ENCODE measurements around the gene PRAMEF12.
"Not testable (repeated sequence)": the region's sequence is repeated elsewhere in the genome, so short reads cannot be mapped to it uniquely, and the experiment has no call there.

PRAMEF12 gene

GRCh38 chr1:12799730-12800129, 26.2 kb downstream of the PRAMEF12 start:
- TF ChIP-seq, protein P1, sequence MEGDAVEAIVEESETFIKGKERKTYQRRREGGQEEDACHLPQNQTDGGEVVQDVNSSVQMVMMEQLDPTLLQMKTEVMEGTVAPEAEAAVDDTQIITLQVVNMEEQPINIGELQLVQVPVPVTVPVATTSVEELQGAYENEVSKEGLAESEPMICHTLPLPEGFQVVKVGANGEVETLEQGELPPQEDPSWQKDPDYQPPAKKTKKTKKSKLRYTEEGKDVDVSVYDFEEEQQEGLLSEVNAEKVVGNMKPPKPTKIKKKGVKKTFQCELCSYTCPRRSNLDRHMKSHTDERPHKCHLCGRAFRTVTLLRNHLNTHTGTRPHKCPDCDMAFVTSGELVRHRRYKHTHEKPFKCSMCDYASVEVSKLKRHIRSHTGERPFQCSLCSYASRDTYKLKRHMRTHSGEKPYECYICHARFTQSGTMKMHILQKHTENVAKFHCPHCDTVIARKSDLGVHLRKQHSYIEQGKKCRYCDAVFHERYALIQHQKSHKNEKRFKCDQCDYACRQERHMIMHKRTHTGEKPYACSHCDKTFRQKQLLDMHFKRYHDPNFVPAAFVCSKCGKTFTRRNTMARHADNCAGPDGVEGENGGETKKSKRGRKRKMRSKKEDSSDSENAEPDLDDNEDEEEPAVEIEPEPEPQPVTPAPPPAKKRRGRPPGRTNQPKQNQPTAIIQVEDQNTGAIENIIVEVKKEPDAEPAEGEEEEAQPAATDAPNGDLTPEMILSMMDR (conservative IDR thresholded peaks at IDR 0.05; ENCODE audit: control insufficient read depth, insufficient read depth, low read depth, low read length) = no peak
- no peak overlapping the region for H3K4me3 ChIP-seq (ENCODE audit: control insufficient read depth, low read depth, low read length)
- DNase-seq (ENCODE audit: low read depth) = no peak

- TF ChIP-seq, protein P1 (conservative IDR thresholded peaks at IDR 0.05; ENCODE audit: control insufficient read depth, insufficient read depth, low read depth, low read length) = no peak
- H3K4me3 ChIP-seq (ENCODE audit: control insufficient read depth, low read depth, low read length) = no peak overlapping the region
- no peak for DNase-seq (ENCODE audit: low read depth)
Observed at GRCh38 chr1:12809933-12810332, 36.4 kb downstream of the PRAMEF12 start.

DNA sequence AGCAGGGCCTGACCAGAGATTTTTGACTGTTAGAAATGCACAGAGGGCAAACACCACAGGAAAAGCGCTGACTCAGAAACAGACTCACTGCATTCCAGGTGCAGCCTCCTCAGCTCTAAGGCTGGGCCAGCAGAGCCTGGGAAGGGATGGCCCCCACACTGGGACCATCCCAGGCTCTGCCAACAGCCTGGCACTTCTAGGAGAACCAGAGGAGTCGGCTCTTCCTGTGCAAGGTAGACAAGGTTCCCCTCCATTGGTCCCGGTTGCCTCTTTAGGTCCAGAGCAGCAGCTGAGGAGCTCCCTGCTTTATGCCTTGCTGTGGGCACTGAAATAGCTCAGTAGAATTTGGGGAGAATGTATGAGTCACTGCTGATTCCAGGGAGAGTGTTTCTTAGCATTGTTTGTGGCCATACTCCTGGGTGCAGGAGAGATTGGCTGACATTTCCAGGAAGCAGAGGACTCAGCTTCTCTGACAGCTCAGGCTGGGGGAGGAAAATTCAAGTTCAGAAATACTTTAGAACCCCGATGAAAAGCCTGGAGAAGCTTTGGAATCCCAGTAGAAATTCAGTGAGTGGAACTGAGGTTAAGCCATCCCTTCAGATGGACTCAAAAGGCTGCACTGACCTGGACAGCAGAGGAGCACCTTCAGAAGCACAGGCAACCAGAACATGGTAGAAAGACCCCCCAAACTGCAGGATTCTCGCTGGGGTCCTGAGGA, 37.3 kb downstream of the PRAMEF12 start:
- TF ChIP-seq, protein P1 (conservative IDR thresholded peaks at IDR 0.05; ENCODE audit: control insufficient read depth, insufficient read depth, low read depth, low read length) = no peak
- peak; percentile 1 for DNase-seq (ENCODE audit: low read depth)

DNA sequence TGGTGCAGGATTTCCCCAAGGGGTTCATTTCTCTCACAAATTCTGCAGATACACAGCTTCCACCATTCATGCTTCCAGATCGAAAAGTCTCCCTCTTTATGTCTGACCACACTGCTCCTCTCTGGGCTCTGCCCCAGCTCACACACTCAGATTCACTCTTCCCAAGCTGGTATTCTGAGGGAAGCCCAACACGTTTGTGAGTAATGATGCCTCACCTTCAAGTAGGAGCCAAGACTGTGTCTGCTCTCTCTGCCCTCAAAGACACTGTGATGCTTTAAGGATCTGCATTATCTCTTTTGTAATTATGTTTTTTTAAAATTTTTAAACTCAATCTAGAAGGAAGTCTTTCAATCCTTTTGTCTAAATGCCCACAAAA, 37.9 kb downstream of the PRAMEF12 start:
- no peak for DNase-seq (ENCODE audit: low read depth)
- TF ChIP-seq, protein P1 (conservative IDR thresholded peaks at IDR 0.05; ENCODE audit: control insufficient read depth, insufficient read depth, low read depth, low read length) = no peak
- H3K4me3 ChIP-seq (ENCODE audit: control insufficient read depth, low read depth, low read length) = no peak overlapping the region

More for the DNA sequence above, 37.3 kb downstream of the PRAMEF12 start:
- no peak overlapping the region for H3K4me3 ChIP-seq (ENCODE audit: control insufficient read depth, low read depth, low read length)

- not testable (repeated sequence) for DNase-seq (ENCODE audit: low read depth); H3K4me3 ChIP-seq (ENCODE audit: control insufficient read depth, low read depth, low read length)
Observed at GRCh38 chr1:12819061-12819460, 45.5 kb downstream of the PRAMEF12 start.

Measured in fibroblast of mammary gland (primary cell).